Kidney capillary endothelial cell (primary cell): Measurements from ENCODE around the gene MOBP.
A peak's percentile ranks its signal among the peaks of the same experiment; 100 is the strongest.

Experiments
- DNase-seq: peaks from one replicate; pipeline ENCODE4 v3.0.0-alpha.2; 2018; ENCODE audit warnings: low spot score

The MOBP gene

DNA sequence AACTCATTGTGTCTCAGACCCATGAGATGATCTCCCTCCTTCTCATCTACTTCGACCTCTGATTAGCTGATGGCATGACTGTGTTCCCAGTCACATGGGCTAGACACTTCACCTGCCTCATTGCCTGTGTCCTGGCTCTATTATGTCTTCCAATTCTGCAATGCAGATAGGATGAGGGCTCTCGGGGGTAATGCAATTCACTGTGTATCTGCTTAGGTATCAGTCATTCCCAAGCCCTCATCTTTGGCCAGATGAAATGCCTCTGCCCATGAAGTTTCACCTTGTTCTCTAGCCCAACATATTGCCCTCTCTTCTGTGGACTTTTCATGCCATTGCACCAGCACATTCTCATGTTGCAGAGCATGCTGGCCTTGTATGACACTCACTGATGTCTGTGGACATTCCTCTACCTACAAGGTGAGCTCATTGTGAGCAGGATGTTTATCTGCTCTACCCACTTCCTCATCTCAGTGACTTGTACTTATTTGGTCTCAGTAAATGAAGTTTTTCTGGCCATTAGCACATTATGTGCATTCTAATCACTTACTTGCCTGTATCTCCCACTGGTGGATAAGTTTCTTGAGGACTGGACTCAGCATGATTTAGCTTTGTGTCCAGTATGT, 32.3 kb downstream of the MOBP start:
- no peak for DNase-seq

DNA sequence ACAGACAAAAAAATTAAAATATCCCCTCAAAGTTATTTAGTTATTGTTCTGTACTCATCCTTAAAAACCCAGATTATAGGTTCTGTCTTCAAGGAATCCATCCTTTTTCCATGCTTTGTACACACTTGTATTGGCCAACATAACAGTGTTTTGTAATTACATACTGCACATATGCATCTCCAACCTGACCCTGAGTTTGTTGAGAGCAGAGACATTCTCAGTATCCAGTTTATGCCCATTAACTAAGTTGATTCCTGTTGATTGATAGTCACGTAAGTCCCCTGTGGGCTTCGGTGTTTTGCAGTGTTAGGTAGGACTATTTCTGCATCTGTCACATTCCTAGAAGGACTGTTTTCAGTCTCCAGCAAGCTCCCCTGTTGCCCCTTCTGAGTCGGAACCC, 33.6 kb downstream of the MOBP start:
- DNase-seq, result no peak

DNA sequence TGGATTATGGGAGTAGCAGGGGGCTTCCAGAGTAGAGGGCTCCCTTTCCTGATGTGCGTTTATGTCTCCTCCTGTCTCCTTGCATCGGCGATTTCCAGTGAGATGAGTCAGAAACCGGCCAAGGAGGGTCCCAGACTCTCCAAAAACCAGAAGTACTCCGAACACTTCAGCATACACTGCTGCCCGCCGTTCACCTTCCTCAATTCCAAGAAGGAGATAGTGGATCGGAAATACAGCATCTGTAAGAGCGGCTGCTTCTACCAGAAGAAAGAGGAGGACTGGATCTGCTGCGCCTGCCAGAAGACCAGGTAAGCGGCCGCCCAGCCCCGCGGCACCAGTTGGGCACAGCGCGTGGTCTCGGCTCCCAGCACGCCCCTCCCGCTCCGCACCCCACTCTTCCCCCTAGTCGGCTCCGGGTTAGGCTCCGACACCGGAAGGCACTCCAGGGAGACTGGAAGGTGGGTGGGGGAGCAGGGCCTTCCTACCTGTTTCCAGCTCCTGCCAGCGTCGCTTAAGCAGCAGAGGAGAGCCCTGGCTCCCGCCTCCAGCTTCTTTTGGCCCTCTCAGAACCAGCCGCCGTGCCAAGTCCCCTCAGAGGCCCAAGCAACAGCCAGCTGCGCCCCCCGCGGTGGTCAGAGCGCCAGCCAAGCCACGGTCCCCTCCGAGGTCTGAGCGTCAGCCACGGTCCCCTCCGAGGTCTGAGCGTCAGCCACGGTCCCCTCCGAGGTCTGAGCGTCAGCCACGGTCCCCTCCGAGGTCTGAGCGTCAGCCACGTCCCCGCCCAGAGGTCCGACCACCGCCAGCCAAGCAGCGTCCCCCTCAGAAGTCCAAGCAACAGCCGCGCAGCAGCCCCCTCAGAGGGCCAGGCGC, 34.7 kb downstream of the MOBP start:
- DNase-seq, result no peak

DNA sequence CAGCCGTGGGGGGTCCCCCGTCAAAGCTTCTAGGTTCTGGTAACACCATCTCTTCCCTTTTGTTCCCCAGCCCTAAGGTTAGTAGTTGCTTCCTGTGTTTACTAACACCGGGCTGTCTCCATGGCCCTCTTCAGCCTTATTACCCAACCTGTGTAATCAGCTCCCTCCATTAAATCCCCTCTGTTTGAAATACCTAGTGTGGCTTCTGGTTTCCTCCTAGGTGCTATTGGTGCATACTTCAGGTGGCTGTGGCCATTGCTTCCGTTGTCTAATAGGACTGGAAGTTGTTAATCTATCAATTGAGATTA, 35.3 kb downstream of the MOBP start:
- DNase-seq, result no peak

DNA sequence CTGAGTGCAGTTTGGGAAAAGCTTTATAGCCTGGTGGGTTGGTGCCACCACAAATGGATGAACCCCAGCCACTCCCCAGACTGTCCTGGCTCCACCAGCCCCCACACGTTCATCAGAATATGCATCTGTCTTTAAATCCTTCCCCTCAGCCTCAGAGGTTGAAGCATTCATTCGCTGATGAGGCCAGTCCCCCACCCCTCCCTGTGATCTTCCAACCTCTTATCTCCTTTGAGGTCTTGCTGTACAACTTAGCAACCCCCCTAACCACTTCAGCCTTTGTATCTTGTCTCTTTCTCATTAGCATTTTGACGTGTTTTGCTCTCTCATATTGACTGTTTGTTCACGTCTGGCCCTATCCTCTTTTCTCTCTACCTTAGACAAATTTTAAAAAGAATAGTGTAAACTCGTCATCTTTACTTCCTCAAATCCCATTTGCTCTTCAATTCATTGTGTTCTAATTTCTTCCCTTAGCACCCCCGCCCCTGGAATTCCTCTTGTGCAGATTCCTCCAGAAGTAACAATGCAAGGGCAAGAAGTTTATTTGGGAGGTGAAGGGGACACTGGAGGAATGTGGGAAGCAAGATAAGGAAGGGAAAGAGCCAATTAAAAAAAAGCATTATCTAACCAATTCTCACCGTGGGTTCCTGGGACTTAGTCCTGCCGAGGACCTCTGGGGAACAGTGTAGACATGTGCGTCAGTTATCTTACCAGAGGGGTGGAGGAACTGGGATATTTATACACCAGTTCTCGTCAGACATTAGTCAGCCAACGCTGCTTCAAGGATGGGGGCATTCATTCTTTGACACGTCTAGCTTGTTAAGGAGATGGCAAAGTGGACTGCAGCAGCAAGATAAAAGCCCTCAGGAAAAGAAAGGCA, 38.6 kb downstream of the MOBP start:
- no peak for DNase-seq

DNA sequence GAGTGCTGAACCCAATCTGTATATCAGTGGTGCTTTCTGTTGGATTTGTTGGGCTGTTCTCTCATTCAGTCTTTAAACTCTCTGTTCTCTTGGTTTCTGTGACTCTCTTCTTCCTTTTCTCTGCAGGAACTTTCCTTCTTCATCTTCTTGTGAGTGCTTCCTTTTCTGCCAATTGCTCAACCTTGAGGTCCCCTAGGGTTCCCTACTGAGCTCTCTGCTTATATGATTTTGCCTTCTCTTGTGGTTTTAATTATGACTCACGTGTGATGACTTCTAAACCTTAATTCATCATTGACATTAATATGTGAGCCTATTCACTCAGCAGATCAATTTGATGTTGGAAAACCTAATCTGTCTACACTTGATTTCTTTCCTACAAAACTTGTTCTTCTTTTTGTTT, 39.4 kb downstream of the MOBP start:
- no peak for DNase-seq

DNA sequence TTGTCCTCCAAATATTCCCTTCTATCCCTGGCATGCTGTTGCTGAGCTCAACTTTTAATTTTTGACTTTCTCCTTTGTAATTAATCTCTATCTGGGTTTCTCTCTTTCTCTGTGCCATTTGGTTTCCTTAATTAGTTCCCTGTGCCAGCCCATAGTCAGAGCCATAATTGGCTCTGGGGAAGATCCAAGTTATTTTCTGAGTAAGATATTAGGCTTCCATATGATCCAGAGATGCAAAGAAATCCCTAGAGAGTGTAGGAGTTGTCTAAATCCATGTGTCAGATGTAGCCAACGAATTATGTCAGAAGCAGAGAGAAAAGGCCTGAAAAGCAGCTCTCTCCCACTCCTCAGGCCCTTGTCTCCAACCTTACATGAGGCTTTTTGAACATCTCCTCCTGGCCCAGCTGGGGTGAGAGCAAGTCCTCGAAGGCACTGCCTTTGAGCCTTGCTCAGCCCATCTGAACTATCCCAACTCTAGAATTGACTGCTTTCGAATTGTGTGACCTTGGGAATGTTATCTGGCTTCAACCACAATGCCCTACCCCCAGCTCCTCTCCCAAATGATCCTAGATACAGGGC, 46.4 kb downstream of the MOBP start:
- DNase-seq, result no peak

DNA sequence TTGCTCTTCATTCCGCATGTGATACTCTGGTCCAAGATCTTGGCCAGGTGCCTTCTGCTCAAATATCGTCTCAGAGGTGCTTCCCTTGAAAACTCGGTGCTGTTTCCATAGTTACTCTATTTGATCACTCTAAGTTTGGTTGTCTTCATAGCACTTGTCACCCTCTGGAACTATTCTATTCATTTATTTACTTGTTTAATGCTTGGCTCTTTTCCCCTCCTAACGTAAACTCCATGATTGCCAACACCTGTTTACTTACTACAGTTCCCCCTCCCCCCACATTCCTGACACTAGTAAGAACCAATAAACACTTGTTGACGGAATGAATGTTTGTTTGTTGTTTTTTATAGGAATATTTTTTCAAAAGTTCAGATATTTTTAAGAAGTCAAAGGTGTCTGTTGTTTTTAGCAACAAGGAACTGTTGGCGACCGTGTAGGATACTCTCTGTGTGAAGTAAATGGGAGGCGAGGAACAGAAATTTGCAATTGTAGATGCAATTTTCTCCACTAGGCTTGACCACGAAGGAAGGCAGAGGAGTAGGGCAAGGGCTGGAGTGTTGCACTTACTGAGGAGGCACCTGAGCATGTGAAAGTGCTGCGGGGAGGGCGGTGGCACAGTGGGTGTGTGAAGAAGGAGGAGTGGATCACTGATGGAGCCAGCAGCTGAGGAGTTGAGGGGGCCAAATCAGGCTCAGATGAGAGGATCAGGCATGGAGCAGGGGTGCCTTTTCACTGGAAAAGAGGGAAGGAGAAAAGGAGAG, 48.4 kb downstream of the MOBP start:
- DNase-seq, result no peak

DNA sequence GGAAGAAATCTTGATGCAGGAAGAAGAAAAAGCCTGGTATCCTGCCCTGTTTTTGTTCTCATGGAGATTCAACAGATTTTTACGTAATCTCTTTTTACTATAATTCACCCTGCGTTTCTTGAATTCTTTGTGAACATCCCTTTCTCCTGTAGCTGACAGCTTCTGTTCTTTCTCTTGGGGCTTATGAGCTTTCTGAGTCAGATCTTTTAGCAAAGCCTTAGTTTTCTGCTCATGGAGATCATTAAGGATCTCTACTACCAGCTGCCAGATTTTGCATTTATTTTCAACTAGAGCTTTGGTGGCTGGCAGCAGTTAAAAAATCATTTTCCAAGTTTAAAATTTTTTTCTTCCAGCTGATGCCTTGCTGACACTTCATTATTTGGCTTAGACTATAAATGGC, 51.6 kb downstream of the MOBP start:
- no peak for DNase-seq

DNA sequence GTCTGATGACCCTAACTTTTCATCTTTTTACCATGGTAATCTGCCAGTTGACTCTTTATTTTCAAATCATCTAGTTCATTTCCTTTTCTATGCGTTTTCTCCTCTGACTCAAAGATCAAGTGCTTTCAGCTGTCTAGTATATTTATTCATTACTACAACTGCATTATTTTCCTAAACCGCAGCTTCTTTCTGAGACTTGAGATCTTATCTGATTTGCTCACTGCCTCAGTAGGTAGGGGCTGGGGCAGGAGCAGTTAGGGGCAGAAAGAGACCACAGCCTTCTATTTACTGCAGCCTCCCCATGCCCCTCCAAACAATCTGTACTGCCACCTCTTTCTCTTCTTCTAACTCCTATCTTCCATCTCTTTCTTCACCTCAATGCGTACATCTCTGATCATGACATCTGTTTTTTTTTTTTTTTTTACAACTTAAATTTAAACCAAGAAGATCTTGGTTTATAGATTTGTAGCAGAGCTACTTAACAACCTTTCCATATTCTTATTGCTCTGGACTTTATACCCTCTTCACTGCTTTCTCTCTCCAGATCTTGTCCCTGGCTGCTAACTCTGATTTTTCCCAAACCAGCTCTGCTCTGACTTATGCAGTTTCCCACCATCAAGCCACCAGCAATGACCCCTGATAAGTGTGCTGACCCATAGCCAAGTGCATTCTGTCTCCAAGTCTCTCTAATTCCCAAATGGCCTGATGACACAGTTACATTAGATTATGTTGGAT, 52.2 kb downstream of the MOBP start:
- DNase-seq, result no peak

DNA sequence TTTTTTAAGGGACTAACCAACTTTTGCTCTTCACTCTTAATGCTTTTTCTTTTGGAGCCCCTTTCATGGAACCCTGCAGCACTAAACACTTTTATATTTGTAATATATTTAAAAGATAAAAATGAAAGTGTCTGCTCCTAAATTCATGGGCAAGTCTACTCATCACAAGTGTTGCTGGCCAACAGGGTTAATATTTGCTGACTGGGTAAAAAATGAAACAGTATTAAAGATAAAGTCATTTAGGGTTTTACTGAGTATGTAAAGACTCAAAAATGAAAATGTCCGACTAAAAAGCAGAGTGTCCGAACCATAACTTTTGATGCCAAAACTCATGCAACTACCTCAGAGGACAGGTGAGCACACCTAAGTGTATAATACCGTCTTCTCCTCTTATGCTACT, 54.0 kb downstream of the MOBP start:
- DNase-seq, result no peak

DNA sequence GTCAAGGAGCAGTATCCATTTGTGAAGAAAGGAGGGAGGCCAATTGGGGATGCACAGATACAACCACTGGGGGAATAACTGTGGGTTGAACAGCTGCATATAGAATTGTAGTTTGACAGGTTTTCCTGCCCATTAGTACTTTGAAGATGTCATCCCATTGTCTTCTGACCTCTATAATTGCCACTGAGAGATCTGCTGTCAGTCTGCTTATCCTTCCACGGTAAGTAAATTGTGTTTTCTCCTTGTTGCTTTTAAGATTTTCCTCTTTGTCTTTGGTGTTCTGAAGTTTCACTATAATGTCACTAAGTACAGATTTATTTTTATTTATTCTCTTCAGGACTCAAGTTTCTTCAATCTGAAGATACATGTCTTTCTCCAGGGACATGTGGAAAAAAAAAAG, 56.6 kb downstream of the MOBP start:
- DNase-seq, result no peak

DNA sequence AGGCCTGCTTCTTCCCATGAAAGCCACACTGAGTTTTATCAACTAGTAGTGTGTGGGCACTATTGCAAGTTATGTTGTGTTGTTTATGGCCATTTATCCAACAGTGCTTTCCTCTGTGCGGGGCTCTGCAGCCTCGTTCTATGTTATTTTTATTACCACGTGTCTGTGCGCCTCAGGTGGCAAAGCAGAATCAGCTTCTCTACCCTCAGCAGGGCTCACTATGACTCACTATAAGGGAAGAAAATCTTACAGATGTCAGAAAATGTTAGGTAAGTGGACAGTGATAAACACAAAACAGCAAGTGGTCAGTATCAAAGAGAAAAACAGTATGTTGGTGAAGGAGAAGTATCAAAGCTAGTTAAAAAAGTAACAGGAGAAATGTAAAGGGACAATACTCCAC, 61.4 kb downstream of the MOBP start:
- no peak for DNase-seq

DNA sequence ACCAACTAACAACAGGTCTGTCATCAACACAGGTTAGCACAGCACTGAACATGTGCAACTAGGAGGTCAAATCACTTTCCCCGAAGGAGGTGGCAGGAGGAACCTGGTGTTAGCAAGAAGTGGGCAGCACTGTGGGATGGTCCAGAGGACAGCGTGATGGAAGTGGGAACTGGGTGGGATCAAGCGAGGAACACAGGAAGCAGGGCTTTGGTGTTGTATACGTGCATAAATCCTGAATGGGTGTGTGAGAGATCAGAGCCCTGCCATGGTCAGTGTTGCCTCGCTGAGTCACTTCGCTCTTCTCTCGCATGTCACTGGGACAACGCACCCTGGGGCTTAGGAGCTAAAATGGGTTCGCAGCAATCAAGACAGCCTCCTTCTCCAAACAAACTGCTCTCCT, 62.1 kb downstream of the MOBP start:
- DNase-seq, result no peak

DNA sequence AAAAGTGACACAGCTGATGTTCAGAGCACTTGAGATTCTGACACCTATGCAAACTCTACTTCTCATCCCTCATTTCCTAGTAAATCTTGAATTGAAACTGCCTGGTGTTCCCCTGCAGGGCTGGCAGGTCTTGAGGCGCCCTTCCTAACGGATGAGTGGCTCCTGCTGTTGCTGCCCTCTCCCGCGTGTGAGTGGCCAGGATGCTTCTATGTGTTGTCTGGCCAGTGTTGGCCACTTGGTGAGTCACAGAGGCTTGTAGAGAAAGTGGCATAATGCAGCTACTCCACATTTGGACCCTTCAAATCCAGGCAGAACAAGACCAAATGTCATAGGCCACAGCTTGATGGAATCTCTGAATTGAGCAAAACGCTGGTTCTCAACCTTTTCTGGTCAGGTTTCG, 63.6 kb downstream of the MOBP start:
- DNase-seq, result no peak

DNA sequence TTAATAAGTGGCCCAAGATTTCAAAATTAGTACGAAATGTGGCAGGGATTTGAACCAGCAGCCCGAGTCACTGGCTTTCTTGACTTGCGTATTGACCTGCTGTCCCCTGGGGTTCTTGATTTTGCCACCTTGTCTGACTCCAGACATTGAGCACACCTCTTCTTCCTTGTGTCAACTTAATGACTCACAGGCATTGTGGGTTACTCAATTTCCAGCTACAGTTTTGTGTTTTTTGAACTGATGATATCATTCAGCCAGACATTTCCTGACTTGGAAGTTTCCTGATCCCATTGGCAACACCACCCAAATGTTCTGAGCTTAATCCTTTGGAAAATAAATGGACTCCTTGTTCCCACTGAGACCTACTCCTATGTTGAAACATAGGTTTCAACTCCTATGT, 64.2 kb downstream of the MOBP start:
- DNase-seq, result peak; percentile 89

DNA sequence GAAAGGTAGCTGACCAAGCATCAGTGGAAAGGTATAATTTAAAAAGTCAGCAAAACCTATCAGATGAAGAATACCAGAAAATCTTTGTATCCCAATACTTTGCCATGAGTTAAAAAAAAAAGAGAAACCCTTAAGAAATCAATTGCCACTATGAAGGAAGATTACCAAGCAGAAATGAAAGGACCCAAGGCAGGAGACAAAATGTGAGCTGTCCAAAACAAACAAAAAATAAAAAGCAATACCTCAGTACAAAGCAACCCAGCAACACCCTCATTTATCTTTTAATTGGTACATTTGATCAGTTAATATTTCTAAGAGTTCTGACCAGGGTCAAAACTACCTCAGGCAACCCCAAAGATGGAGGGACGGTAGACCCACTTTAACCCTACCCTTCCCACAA, 65.3 kb downstream of the MOBP start:
- no peak for DNase-seq

DNA sequence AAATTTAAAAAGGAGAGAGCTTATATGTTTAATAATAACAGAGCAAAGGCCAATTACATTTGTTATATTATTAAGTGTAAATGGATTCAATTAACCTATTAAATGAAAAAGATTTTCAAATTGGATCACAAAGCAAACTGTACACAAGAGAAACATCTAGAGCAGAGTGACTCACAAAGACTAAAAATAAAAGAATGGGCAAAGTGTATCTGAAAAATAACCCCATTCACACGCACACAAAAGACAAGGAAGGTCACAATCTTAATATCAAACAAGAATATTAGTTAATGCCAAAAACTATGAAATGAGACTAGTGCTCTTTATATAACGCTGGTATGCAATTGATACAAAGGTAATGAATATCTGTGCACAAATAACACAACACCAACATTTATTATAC, 65.7 kb downstream of the MOBP start:
- peak; percentile 3 for DNase-seq

DNA sequence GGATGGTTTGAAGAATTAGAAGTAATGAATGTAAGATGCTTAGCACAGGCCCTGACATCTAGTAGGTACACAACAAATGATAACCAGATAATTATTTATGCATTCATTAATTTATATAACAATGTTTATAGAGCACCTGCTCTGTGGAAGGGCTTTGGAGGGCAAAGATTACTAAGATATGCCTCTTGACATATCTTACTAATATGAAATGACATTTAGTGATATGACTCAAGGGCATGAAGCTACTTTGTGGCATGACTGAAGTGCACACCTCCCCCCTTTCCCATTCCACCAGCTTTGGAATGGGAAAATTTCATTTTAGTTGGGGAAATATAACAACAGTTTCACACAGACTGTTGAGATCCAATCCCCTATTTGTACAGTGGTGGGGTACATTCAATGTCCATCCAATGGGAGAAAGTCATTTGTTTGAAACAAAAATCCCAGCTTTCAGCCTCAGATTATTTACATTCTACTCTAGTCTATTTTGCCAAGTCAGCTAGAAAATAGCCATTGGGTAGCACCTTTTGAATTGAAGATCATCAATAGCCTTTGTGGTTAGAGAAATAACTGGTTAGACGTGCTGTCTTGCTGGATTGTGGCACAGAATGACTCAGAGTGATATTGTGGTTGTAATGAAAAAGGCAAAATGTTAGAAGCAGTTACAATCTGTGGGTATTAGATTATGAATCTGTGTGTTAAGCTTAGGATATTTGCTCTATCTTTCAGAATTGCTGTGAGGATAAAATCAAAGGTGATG, 72.9 kb downstream of the MOBP start:
- DNase-seq, result no peak

DNA sequence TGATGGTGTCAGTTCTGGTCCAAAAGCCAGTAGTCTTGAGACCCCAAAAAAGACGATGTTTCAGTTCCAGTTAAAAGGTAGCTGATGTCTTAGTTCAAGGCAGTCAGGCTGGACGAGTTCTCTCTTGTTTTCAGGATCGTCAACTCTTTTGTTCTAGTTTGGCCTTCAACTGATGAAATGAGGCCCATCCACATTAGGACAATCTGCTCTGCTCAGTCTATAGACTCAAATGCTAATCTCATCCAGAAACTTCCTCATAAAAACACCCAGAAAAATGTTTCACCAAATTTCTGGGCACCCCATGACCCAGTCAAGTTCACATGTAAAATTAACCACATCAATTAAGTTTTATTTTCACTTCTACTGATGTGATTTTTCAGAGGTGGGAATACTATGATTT, 74.0 kb downstream of the MOBP start:
- no peak for DNase-seq
